Neural crest cell (in vitro differentiated cells): ENCODE results near the gene SHCBP1L. TPM values are rescaled to one million over a fixed set of nuclear protein-coding genes. Genes with fewer than 3 reads are reported as not detected.

Experiments used
- DNase-seq: peaks from one replicate; pipeline ENCODE4 v3.0.0; 2021; ENCODE audit warnings: low read depth, mixed read lengths, low spot score
- H3K27ac Mint-ChIP-seq: one replicate; pipeline ENCODE4 v1.8.0; 2021; ENCODE audit warnings: mild to moderate bottlenecking, mixed read lengths; ENCODE audit not compliant: unreplicated experiment
- H3K27me3 Mint-ChIP-seq: 2 replicates; pipeline ENCODE4 v1.8.0; 2021; ENCODE audit warnings: low read depth, mild to moderate bottlenecking, mixed read lengths
- H3K36me3 Mint-ChIP-seq: 2 replicates; pipeline ENCODE4 v1.8.0; 2021; ENCODE audit warnings: low read depth, mild to moderate bottlenecking, mixed read lengths
- H3K4me1 Mint-ChIP-seq: 2 replicates; pipeline ENCODE4 v1.8.0; 2021; ENCODE audit warnings: mixed read lengths
- H3K4me3 Mint-ChIP-seq: one replicate; pipeline ENCODE4 v1.8.0; 2021; ENCODE audit warnings: mild to moderate bottlenecking, mixed read lengths
- H3K9me3 Mint-ChIP-seq: 2 replicates; pipeline ENCODE4 v1.8.0; 2021; ENCODE audit warnings: mixed read lengths
- CTCF ChIP-seq: fragments of 200-600 bp; sonication (generic); conservative IDR thresholded peaks from 2 replicates; pipeline ENCODE4 v1.5.0; 2021; ENCODE audit warnings: antibody characterized with exemption, mild to moderate bottlenecking
- total RNA-seq: library from RNA; stranded (reverse); gene quantifications from 2 replicates; pipeline ENCODE4 v1.2.1, GENCODE V29; 2021

The SHCBP1L gene
- total RNA-seq, 1 donor from 2014 or later = not detected

GRCh38 chr1:182857212-182857611 is 95.8 kb downstream of the SHCBP1L start:
- Mint-ChIP-seq H3K9me3 (no peaks in the 10 kb centered on the region), H3K4me3 (no peak overlapping the region), H3K27ac (no peak overlapping the region), H3K36me3 (peaks cover 31% of the 10 kb centered on the region), H3K27me3 (no peaks in the 10 kb centered on the region), H3K4me1 (peaks cover 21% of the 10 kb centered on the region)
- TF ChIP-seq CTCF = no peak
- no peak for DNase-seq

DNA sequence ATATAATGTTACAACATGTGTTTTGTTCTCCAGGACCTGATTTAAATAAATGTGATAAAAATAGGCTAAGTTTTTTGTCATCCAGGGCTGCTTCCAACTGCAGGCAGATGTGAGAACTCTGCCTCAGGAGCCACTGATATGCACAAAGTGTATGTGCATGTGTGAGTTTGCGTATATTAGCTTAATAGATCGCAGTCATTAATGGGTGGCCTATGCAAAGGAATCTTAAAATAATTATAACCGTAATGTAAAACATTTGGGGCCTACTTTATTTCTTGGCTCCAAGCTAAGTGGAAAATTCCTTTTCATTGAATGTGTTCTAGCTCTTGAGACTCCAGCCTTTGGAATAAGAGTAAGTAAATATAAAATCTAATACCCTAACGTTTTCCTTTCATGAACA is 97.1 kb downstream of the SHCBP1L start:
- no peaks in the 10 kb centered on the region for H3K27me3 Mint-ChIP-seq
- no peak overlapping the region for H3K4me3 Mint-ChIP-seq
- peaks cover 29% of the 10 kb centered on the region for H3K36me3 Mint-ChIP-seq
- no peaks in the 10 kb centered on the region for H3K9me3 Mint-ChIP-seq
- peaks cover 21% of the 10 kb centered on the region for H3K4me1 Mint-ChIP-seq
- TF ChIP-seq CTCF = no peak
- no peak for DNase-seq
- H3K27ac Mint-ChIP-seq = no peak overlapping the region

GRCh38 chr1:182851825-182852224 is 101.1 kb downstream of the SHCBP1L start:
- Mint-ChIP-seq H3K27me3 (no peaks in the 10 kb centered on the region), H3K4me1 (peaks cover 35% of the 10 kb centered on the region), H3K27ac (no peak overlapping the region), H3K9me3 (no peaks in the 10 kb centered on the region), H3K36me3 (peaks cover 34% of the 10 kb centered on the region), H3K4me3 (no peak overlapping the region)
- no peak for DNase-seq
- no peak for TF ChIP-seq CTCF

- H3K27me3 Mint-ChIP-seq = no peaks in the 10 kb centered on the region
- H3K36me3 Mint-ChIP-seq = peaks cover 36% of the 10 kb centered on the region
- no peak for TF ChIP-seq CTCF
- H3K4me1 Mint-ChIP-seq = peaks cover 39% of the 10 kb centered on the region
- no peak for DNase-seq
- H3K9me3 Mint-ChIP-seq = no peaks in the 10 kb centered on the region
- no peak overlapping the region for H3K4me3 Mint-ChIP-seq
- H3K27ac Mint-ChIP-seq = no peak overlapping the region
Measured at GRCh38 chr1:182850319-182850718, 102.6 kb downstream of the SHCBP1L start.

Other genes starting within 250 kb of the SHCBP1L start
- 9.1 and 12.7 TPM in 2 replicates for gene NPL, start 163.4 kb downstream of the SHCBP1L start, total RNA-seq
- gene DHX9, start 113.8 kb downstream of the SHCBP1L start, total RNA-seq = 404 and 426 TPM in 2 replicates
- 82.0 and 85.8 TPM in 2 replicates for gene LAMC1, start 70.3 kb upstream of the SHCBP1L start, total RNA-seq
- not detected in 2 replicates for gene LAMC2, start 233.1 kb upstream of the SHCBP1L start, total RNA-seq